Panc1 (cell line): Measurements from ENCODE around the gene MLN. TPM values are rescaled to one million over a fixed set of nuclear protein-coding genes. Genes with fewer than 3 reads are reported as not detected.

Source experiments
- ATAC-seq: fragments of 200-7000 bp; cut with Tn5 transposase; 2 replicates; pipeline ENCODE4 v1.9.1; 2020; ENCODE audit warnings: mild to moderate bottlenecking, moderate library complexity
- BruUV-seq: library from RNA; stranded (reverse); fragments of 400-500 nt; replicated peaks from 2 replicates; lab custom pipeline; 2021; lab: Mats Ljungman, UMichigan
- CTCF ChIA-PET: fragments of 300-600 bp; sonication (Branson Sonifier 250); formaldehyde crosslinking; loops from one replicate; lab custom pipeline; 2022; ENCODE audit warnings: antibody characterized with exemption; lab: Charles Lee
- POLR2A ChIA-PET: fragments of 300-600 bp; sonication (Branson Sonifier 250); formaldehyde crosslinking; loops from one replicate; lab custom pipeline; 2022; ENCODE audit warnings: antibody characterized with exemption; lab: Charles Lee
- DNase-seq: peaks from one replicate; pipeline ENCODE4 v3.0.0-alpha.2; 2010; ENCODE audit warnings: low read depth, low spot score
- H3K27ac ChIP-seq: 2 replicates; pipeline ENCODE4 v1.5.1; 2011; ENCODE audit warnings: mild to moderate bottlenecking, low read length, inconsistent platforms
- H3K27me3 ChIP-seq: fragments of 200-500 bp; sonication (Bioruptor generic); 2 replicates; pipeline ENCODE4 v1.6.0; 2014; ENCODE audit warnings: low read length, inconsistent platforms; ENCODE audit not compliant: control insufficient read depth, insufficient read depth
- H3K36me3 ChIP-seq: fragments of 200-500 bp; sonication (Bioruptor generic); 2 replicates; pipeline ENCODE4 v1.5.1; 2014; ENCODE audit warnings: inconsistent platforms, mild to moderate bottlenecking, low read length, moderate library complexity; ENCODE audit not compliant: control insufficient read depth, insufficient read depth
- H3K4me1 ChIP-seq: 2 replicates; pipeline ENCODE4 v1.5.1; 2011; ENCODE audit warnings: inconsistent platforms, mild to moderate bottlenecking, low read length, moderate library complexity; ENCODE audit not compliant: control insufficient read depth, insufficient read depth
- H3K4me3 ChIP-seq, 2 experiments: 2 replicates each; pipeline ENCODE4 v1.5.1; 2011 to 2012; ENCODE audit warnings: low read depth in 2 of 2, low read length in 2 of 2, mild to moderate bottlenecking in 2 of 2, inconsistent platforms in 1 of 2, moderate library complexity in 1 of 2
- H3K9me3 ChIP-seq: fragments of 200-500 bp; sonication (Bioruptor generic); 2 replicates; pipeline ENCODE4 v1.5.1; 2014; ENCODE audit warnings: low read depth, mild to moderate bottlenecking, inconsistent platforms, low read length, moderate library complexity; ENCODE audit not compliant: control insufficient read depth, insufficient read depth
- POLR2AphosphoS5 ChIP-seq: IDR thresholded peaks from 2 replicates; pipeline ENCODE4 v1.6.1; 2012; ENCODE audit warnings: mild to moderate bottlenecking, low read depth, low read length, moderate library complexity
- SIN3A ChIP-seq: IDR thresholded peaks from 2 replicates; pipeline ENCODE4 v1.6.1; 2012; ENCODE audit warnings: low read depth, mild to moderate bottlenecking, low read length, moderate library complexity, borderline replicate concordance; ENCODE audit not compliant: insufficient read depth
- TCF7L2 ChIP-seq: IDR thresholded peaks from 2 replicates; pipeline ENCODE4 v1.6.1; 2011; ENCODE audit warnings: mild to moderate bottlenecking, low read depth, low read length, inconsistent platforms
- in situ Hi-C: cut with HindIII; loops from 2 replicates; pipeline ENCODE4 v1.10.0; 2016; ENCODE audit warnings: low sequenced_read_pairs, low pct_unique_long_range_greater_than_20kb
- intact Hi-C: fragments of 100-400 bp; cut with micrococcal nuclease; formaldehyde crosslinking; loops from one replicate; pipeline ENCODE4 v1.10.0; 2022; ENCODE audit not compliant: unreplicated experiment
- total RNA-seq: library from RNA; stranded (reverse); gene quantifications from one replicate; pipeline ENCODE4 v1.2.1, GENCODE V29; 2021; ENCODE audit not compliant: unreplicated experiment
- TF ChIP-seq, protein P1 (sequence below), 2 experiments: IDR thresholded peaks; 2 replicates each; pipeline ENCODE4 v1.6.1; 2011 to 2012; ENCODE audit warnings: low read depth in 2 of 2, control low read depth in 1 of 2, low read length in 1 of 2, mild to moderate bottlenecking in 1 of 2, moderate library complexity in 1 of 2; ENCODE audit not compliant: insufficient read depth in 1 of 2
- TF ChIP-seq, protein P2 (sequence below): fragments of 450-650 bp; IDR thresholded peaks from 2 replicates; pipeline ENCODE4 v1.5.1; 2017; ENCODE audit warnings: mild to moderate bottlenecking

MLN gene
- total RNA-seq, 1 experiment from 2014 or later: not detected

DNA sequence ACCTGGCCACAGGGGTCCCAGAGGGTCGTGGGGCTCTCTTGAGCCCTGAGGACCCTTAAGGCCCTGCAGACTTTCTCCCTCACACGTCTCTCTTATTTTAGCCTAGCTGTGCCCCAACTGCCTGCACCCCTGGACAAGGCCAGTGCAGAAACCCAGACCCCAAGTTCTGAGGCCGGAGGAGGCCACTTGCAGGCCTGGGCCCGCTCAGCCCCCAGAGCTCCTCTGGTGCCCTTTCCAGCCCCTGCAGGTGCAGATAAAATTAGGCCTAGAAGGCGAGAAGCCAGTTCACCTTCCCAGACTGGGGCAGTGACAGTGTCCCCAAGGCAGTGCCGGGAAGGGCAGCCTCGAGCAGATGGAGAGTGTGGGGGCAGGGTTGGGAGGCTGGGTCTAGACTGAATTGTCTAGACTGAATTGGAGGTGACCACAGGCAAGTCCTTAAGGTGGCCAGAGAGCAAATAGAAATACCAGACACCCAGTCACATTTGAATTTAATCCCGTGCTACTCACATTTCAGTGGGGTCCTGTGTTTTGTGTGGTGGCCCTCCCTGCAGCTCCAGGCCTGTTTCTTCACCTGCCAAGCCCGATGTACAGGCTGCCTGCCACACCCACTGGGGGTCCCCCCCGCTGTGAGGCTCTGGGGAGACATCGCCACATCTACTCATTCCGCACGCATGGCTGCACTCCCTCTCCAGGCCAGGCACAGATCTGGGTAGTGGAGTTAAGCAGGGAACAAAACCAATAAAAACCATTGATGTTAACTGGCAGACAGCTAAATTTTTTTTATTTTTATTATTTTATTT lies 48.5 kb downstream of the MLN start:
- Histone ChIP-seq H3K36me3 (no peaks in the 10 kb centered on the region), H3K27ac (no peak overlapping the region), H3K4me3 (no peak overlapping the region), H3K4me1 (peaks cover 12% of the 10 kb centered on the region), H3K9me3 (no peaks in the 10 kb centered on the region), H3K27me3 (no peaks in the 10 kb centered on the region)
- no TSS peak for BruUV-seq
- in situ Hi-C loops (no loop called here), intact Hi-C loops (no loop called here)
- no peak for DNase-seq
- TF ChIP-seq, protein P1, sequence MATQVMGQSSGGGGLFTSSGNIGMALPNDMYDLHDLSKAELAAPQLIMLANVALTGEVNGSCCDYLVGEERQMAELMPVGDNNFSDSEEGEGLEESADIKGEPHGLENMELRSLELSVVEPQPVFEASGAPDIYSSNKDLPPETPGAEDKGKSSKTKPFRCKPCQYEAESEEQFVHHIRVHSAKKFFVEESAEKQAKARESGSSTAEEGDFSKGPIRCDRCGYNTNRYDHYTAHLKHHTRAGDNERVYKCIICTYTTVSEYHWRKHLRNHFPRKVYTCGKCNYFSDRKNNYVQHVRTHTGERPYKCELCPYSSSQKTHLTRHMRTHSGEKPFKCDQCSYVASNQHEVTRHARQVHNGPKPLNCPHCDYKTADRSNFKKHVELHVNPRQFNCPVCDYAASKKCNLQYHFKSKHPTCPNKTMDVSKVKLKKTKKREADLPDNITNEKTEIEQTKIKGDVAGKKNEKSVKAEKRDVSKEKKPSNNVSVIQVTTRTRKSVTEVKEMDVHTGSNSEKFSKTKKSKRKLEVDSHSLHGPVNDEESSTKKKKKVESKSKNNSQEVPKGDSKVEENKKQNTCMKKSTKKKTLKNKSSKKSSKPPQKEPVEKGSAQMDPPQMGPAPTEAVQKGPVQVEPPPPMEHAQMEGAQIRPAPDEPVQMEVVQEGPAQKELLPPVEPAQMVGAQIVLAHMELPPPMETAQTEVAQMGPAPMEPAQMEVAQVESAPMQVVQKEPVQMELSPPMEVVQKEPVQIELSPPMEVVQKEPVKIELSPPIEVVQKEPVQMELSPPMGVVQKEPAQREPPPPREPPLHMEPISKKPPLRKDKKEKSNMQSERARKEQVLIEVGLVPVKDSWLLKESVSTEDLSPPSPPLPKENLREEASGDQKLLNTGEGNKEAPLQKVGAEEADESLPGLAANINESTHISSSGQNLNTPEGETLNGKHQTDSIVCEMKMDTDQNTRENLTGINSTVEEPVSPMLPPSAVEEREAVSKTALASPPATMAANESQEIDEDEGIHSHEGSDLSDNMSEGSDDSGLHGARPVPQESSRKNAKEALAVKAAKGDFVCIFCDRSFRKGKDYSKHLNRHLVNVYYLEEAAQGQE (IDR thresholded peaks at IDR 0.05; ENCODE audit: insufficient read depth in 1 of 2, low read depth in 2 of 2, low read length in 1 of 2): no peak
- TF ChIP-seq, protein P2, sequence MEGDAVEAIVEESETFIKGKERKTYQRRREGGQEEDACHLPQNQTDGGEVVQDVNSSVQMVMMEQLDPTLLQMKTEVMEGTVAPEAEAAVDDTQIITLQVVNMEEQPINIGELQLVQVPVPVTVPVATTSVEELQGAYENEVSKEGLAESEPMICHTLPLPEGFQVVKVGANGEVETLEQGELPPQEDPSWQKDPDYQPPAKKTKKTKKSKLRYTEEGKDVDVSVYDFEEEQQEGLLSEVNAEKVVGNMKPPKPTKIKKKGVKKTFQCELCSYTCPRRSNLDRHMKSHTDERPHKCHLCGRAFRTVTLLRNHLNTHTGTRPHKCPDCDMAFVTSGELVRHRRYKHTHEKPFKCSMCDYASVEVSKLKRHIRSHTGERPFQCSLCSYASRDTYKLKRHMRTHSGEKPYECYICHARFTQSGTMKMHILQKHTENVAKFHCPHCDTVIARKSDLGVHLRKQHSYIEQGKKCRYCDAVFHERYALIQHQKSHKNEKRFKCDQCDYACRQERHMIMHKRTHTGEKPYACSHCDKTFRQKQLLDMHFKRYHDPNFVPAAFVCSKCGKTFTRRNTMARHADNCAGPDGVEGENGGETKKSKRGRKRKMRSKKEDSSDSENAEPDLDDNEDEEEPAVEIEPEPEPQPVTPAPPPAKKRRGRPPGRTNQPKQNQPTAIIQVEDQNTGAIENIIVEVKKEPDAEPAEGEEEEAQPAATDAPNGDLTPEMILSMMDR: no peak
- TF ChIP-seq POLR2AphosphoS5 (no peak), SIN3A (no peak), TCF7L2 (no peak)
- ATAC-seq: no peak
- POLR2A ChIA-PET: interaction anchor here (0.7 kb wide), 1 partner anchor 9 kb away, joined by 4 read pairs; no protein-coding TSS in a partner anchor
- CTCF ChIA-PET: interaction anchor here (0.6 kb wide), 1 partner anchor 168 kb away, joined by 3 read pairs; no protein-coding TSS in a partner anchor

DNA sequence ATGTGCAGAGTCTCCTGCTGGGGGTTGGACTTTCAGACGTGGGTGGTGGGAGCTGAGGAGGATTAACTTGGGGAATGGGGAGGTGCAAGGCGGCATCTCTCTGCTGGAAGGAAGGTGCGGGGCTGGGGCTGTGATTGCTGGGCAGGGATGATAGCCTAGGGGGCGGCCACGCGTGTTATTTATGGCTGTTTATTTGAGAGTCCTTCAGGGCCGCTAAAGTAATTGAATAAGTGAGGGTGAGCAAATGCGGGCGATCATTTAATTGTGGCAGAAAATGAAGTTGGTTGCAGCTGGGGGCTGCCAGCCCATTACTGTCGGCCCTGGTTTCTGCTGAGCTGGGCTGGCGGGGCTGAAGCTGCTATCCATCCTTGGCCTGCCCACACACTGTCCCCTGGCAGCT lies 49.6 kb downstream of the MLN start:
- ATAC-seq: no peak
- DNase-seq: no peak
- TF ChIP-seq, protein P2: no peak
- no peak for TF ChIP-seq POLR2AphosphoS5
- peaks cover 12% of the 10 kb centered on the region for H3K4me1 ChIP-seq
- no peak overlapping the region for H3K4me3 ChIP-seq
- H3K27me3 ChIP-seq: no peaks in the 10 kb centered on the region
- BruUV-seq: no TSS peak
- intact Hi-C loops: no loop called here
- ChIA-PET POLR2A (no interaction called here), CTCF (interaction anchor here (0.6 kb wide), 1 partner anchor 373 kb away, joined by 4 read pairs; no protein-coding TSS in a partner anchor)
- no peaks in the 10 kb centered on the region for H3K9me3 ChIP-seq
- in situ Hi-C loops: no loop called here
- no peaks in the 10 kb centered on the region for H3K36me3 ChIP-seq
- H3K27ac ChIP-seq: no peak overlapping the region
